ENCODE measurements around the gene GMIP.
A peak's percentile ranks its signal among the peaks of the same experiment; 100 is the strongest.

GMIP gene

GRCh38 chr19:19623383-19623782, 20.1 kb downstream of the GMIP start:
- TF ChIP-seq CTCF (IDR thresholded peaks at IDR 0.05; ENCODE audit: low read depth, low read length) = no peak

GRCh38 chr19:19619849-19620210, 23.6 kb downstream of the GMIP start:
- no peaks in the 10 kb centered on the region for H3K36me3 ChIP-seq
- H3K4me3 ChIP-seq (ENCODE audit: low read depth, low read length) = no peak overlapping the region
- TF ChIP-seq CTCF (IDR thresholded peaks at IDR 0.05; ENCODE audit: low read depth, low read length) = no peak
- peaks cover 4% of the 10 kb centered on the region; the same call in 1 of the 2 replicates for H3K9me3 ChIP-seq
- no peak for DNase-seq
- no peaks in the 10 kb centered on the region for H3K27me3 ChIP-seq
- no peaks in the 10 kb centered on the region for H3K4me1 ChIP-seq

More at GRCh38 chr19:19623383-19623782, 20.1 kb downstream of the GMIP start:
- DNase-seq = no peak
- H3K4me3 ChIP-seq (ENCODE audit: low read depth, low read length) = no peak overlapping the region
- H3K36me3 ChIP-seq = no peaks in the 10 kb centered on the region
- no peaks in the 10 kb centered on the region; the same call in 1 of the 2 replicates for H3K9me3 ChIP-seq
- H3K4me1 ChIP-seq = no peaks in the 10 kb centered on the region
- peaks cover 8% of the 10 kb centered on the region for H3K27me3 ChIP-seq

- peaks cover 4% of the 10 kb centered on the region; the same call in 1 of the 2 replicates for H3K9me3 ChIP-seq
- no peak overlapping the region for H3K4me3 ChIP-seq (ENCODE audit: low read depth, low read length)
- no peak for DNase-seq
- no peaks in the 10 kb centered on the region for H3K27me3 ChIP-seq
- H3K4me1 ChIP-seq = no peaks in the 10 kb centered on the region
- no peak for TF ChIP-seq CTCF (IDR thresholded peaks at IDR 0.05; ENCODE audit: low read depth, low read length)
- H3K36me3 ChIP-seq = no peaks in the 10 kb centered on the region
These were observed 24.1 kb downstream of the GMIP start for GRCh38 chr19:19619181-19619848.

GRCh38 chr19:19618219-19619051, 25.0 kb downstream of the GMIP start, which contains the start of gene PBX4:
Gene PBX4 (minus strand): TSS chr19:19618687. CDS start chr19:19618629, 58 bp downstream.
- DNase-seq = peak; percentile 96
- Histone ChIP-seq H3K4me3 (ENCODE audit: low read depth, low read length) (peak within 1 kb of the TSS; percentile 17; the same call in 1 of the 2 replicates), H3K36me3 (no peaks in the 10 kb centered on the region), H3K9me3 (peaks cover 4% of the 10 kb centered on the region; the same call in 1 of the 2 replicates), H3K27me3 (no peaks in the 10 kb centered on the region), H3K4me1 (no peaks in the 10 kb centered on the region)
- TF ChIP-seq CTCF (IDR thresholded peaks at IDR 0.05; ENCODE audit: low read depth, low read length) = no peak

GRCh38 chr19:19615086-19615485, 28.4 kb downstream of the GMIP start:
- H3K9me3 ChIP-seq = peaks cover 4% of the 10 kb centered on the region; the same call in 1 of the 2 replicates
- H3K27me3 ChIP-seq = no peaks in the 10 kb centered on the region
- no peak overlapping the region for H3K4me3 ChIP-seq (ENCODE audit: low read depth, low read length)
- no peaks in the 10 kb centered on the region for H3K4me1 ChIP-seq
- no peak for TF ChIP-seq CTCF (IDR thresholded peaks at IDR 0.05; ENCODE audit: low read depth, low read length)
- DNase-seq = no peak
- H3K36me3 ChIP-seq = no peaks in the 10 kb centered on the region
